H9 (cell line): Measurements from ENCODE around the gene TCTN3. TPM values are rescaled to one million over a fixed set of nuclear protein-coding genes. Genes with fewer than 3 reads are reported as not detected.

Source experiments
- DNase-seq: peaks from one replicate; pipeline ENCODE4 v3.0.0-alpha.2; 2017
- H2AFZ ChIP-seq: one replicate; pipeline ENCODE4 v1.6.1; 2013; ENCODE audit warnings: mild to moderate bottlenecking, low read length, control low read depth, moderate library complexity
- H2AK5ac ChIP-seq: 2 replicates; pipeline ENCODE4 v1.6.1; 2013; ENCODE audit warnings: low read length, control low read depth, mixed read lengths; ENCODE audit not compliant: insufficient read length
- H2BK120ac ChIP-seq: one replicate; pipeline ENCODE4 v1.6.1; 2013; ENCODE audit warnings: low read depth, mild to moderate bottlenecking, low read length, control low read depth, inconsistent platforms; ENCODE audit not compliant: poor library complexity, severe bottlenecking
- H2BK12ac ChIP-seq: 2 replicates; pipeline ENCODE4 v1.6.1; 2013; ENCODE audit warnings: low read length, control low read depth, mixed read lengths, low read depth; ENCODE audit not compliant: insufficient read length
- H2BK15ac ChIP-seq: 2 replicates; pipeline ENCODE4 v1.6.1; 2013; ENCODE audit warnings: low read depth, low read length, control low read depth
- H2BK20ac ChIP-seq: one replicate; pipeline ENCODE4 v1.6.1; 2013; ENCODE audit warnings: low read depth, mild to moderate bottlenecking, low read length, control low read depth, inconsistent platforms; ENCODE audit not compliant: poor library complexity, severe bottlenecking
- H2BK5ac ChIP-seq: 2 replicates; pipeline ENCODE4 v1.6.1; 2013; ENCODE audit warnings: low read length, control low read depth, mixed read lengths; ENCODE audit not compliant: insufficient read length
- H3K14ac ChIP-seq: 2 replicates; pipeline ENCODE4 v1.6.1; 2013; ENCODE audit warnings: low read length, control low read depth; ENCODE audit not compliant: insufficient read depth
- H3K18ac ChIP-seq: 2 replicates; pipeline ENCODE4 v1.6.1; 2013; ENCODE audit warnings: low read depth, mild to moderate bottlenecking, mixed read lengths, low read length, control low read depth; ENCODE audit not compliant: insufficient read length
- H3K23ac ChIP-seq: 2 replicates; pipeline ENCODE4 v1.6.1; 2013; ENCODE audit warnings: low read length, control low read depth, mixed read lengths, low read depth; ENCODE audit not compliant: insufficient read length
- H3K23me2 ChIP-seq: 2 replicates; pipeline ENCODE4 v1.6.1; 2013; ENCODE audit warnings: low read depth, mild to moderate bottlenecking, mixed read lengths, low read length, control low read depth; ENCODE audit not compliant: insufficient read length, poor library complexity, severe bottlenecking
- H3K27ac ChIP-seq: 2 replicates; pipeline ENCODE4 v1.5.1; 2013; ENCODE audit warnings: low read length, control low read depth, mixed read lengths, low read depth; ENCODE audit not compliant: insufficient read length
- H3K27me3 ChIP-seq: 2 replicates; pipeline ENCODE4 v1.6.1; 2013; ENCODE audit warnings: low read length, control low read depth, inconsistent platforms; ENCODE audit not compliant: insufficient read depth
- H3K4ac ChIP-seq: 2 replicates; pipeline ENCODE4 v1.6.1; 2013; ENCODE audit warnings: low read depth, mild to moderate bottlenecking, control low read depth, inconsistent platforms, low read length, moderate library complexity
- H3K4me1 ChIP-seq: 2 replicates; pipeline ENCODE4 v1.6.1; 2013; ENCODE audit warnings: low read length, control low read depth, inconsistent platforms; ENCODE audit not compliant: insufficient read depth
- H3K4me2 ChIP-seq: 2 replicates; pipeline ENCODE4 v1.6.1; 2013; ENCODE audit warnings: low read length, control low read depth, mixed read lengths; ENCODE audit not compliant: insufficient read length, insufficient read depth
- H3K56ac ChIP-seq: 2 replicates; pipeline ENCODE4 v1.6.1; 2013; ENCODE audit warnings: low read depth, mild to moderate bottlenecking, mixed read lengths, low read length, control low read depth; ENCODE audit not compliant: insufficient read length
- H3K79me1 ChIP-seq: 2 replicates; pipeline ENCODE4 v1.6.1; 2013; ENCODE audit warnings: low read depth, mild to moderate bottlenecking, moderate library complexity, low read length, control low read depth, inconsistent platforms; ENCODE audit not compliant: insufficient read depth, poor library complexity, severe bottlenecking
- H3K79me2 ChIP-seq: 2 replicates; pipeline ENCODE4 v1.6.1; 2013; ENCODE audit warnings: low read length, control low read depth, inconsistent platforms; ENCODE audit not compliant: insufficient read depth
- H3K9ac ChIP-seq: 2 replicates; pipeline ENCODE4 v1.6.1; 2013; ENCODE audit warnings: low read length, control low read depth, mixed read lengths; ENCODE audit not compliant: insufficient read length; ENCODE audit errors: extremely low read depth
- H3K9me3 ChIP-seq: one replicate; pipeline ENCODE4 v1.6.1; 2013; ENCODE audit warnings: low read depth, low read length, inconsistent platforms; ENCODE audit not compliant: control insufficient read depth
- H3T11ph ChIP-seq: one replicate; pipeline ENCODE4 v1.6.1; 2013; ENCODE audit warnings: mild to moderate bottlenecking, low read length, control low read depth, inconsistent platforms
- H4K20me1 ChIP-seq: one replicate; pipeline ENCODE4 v1.6.1; 2013; ENCODE audit not compliant: control insufficient read depth, insufficient read length, insufficient read depth
- H4K5ac ChIP-seq: 2 replicates; pipeline ENCODE4 v1.6.1; 2013; ENCODE audit warnings: low read depth, mild to moderate bottlenecking, mixed read lengths, low read length, control low read depth; ENCODE audit not compliant: insufficient read length
- H4K8ac ChIP-seq: replicated peaks from 2 replicates; pipeline ENCODE4 v1.6.1; 2013; ENCODE audit warnings: low read length, control low read depth, mixed read lengths, low read depth; ENCODE audit not compliant: insufficient read length
- H4K91ac ChIP-seq: 2 replicates; pipeline ENCODE4 v1.6.1; 2013; ENCODE audit warnings: low read depth, mild to moderate bottlenecking, moderate library complexity, mixed read lengths, low read length, control low read depth; ENCODE audit not compliant: insufficient read length
- H3K27ac Mint-ChIP-seq, 3 experiments: 2 replicates in 2 of 3; 3 replicates in 1 of 3; pipeline ENCODE4 v1.8.0; 2020 to 2021; ENCODE audit warnings: mixed read lengths in 3 of 3, mild to moderate bottlenecking in 1 of 3, moderate library complexity in 1 of 3
- H3K27me3 Mint-ChIP-seq: 2 replicates; pipeline ENCODE4 v1.8.0; 2021; ENCODE audit warnings: low read depth, mild to moderate bottlenecking, moderate library complexity, mixed read lengths
- H3K36me3 Mint-ChIP-seq, 3 experiments: 2 replicates in 2 of 3; 3 replicates in 1 of 3; pipeline ENCODE4 v1.8.0; 2020 to 2021; ENCODE audit warnings: low read depth in 3 of 3, mixed read lengths in 3 of 3; ENCODE audit not compliant: insufficient read depth in 1 of 3
- H3K4me1 Mint-ChIP-seq, 2 experiments: 2 replicates each; pipeline ENCODE4 v1.8.0; 2020; ENCODE audit warnings: mixed read lengths in 2 of 2
- H3K4me3 Mint-ChIP-seq, 2 experiments: 2 replicates in 1 of 2; 3 replicates in 1 of 2; pipeline ENCODE4 v1.8.0; 2020 to 2021; ENCODE audit warnings: mild to moderate bottlenecking in 2 of 2, mixed read lengths in 2 of 2, moderate library complexity in 1 of 2
- H3K9me3 Mint-ChIP-seq, 2 experiments: 2 replicates in 1 of 2; 3 replicates in 1 of 2; pipeline ENCODE4 v1.8.0; 2020; ENCODE audit warnings: mild to moderate bottlenecking in 2 of 2, mixed read lengths in 2 of 2, moderate library complexity in 1 of 2
- WGBS: extraction: QIAGEN DNeasy Blood & Tissue Kit; methylation state at CpG from one replicate; pipeline ENCODE4 v1.1.7; 2013; ENCODE audit warnings: missing lambda C conversion rate, low lambda C conversion rate, mixed read lengths; ENCODE audit not compliant: insufficient read length; ENCODE audit errors: extremely low coverage; 5-methylcytosine and 5-hydroxymethylcytosine counted together
- total RNA-seq: library from RNA; stranded (reverse); gene quantifications from 2 replicates; pipeline ENCODE4 v1.2.1, GENCODE V29; 2021
- TF ChIP-seq, protein P1 (sequence below): fragments of 200-600 bp; sonication (generic); conservative IDR thresholded peaks from 3 replicates; pipeline ENCODE4 v1.8.0; 2021; ENCODE audit warnings: antibody characterized with exemption, mild to moderate bottlenecking

Gene TCTN3
- total RNA-seq, 1 experiment from 2014 or later, result 37.3 TPM

GRCh38 chr10:95706990-95707389 is 13.3 kb upstream of the TCTN3 start:
- Mint-ChIP-seq H3K9me3 (peaks cover 9 to 10% of the 10 kb centered on the region in 2 experiments), H3K27ac (no peak overlapping the region), H3K4me1 (no peaks in the 10 kb centered on the region), H3K36me3 (peaks cover 0 to 9% (median 0%) of the 10 kb centered on the region in 3 experiments; a peak in 2 of 7 replicates), H3K4me3 (no peak overlapping the region), H3K27me3 (no peaks in the 10 kb centered on the region)
- H3K4ac ChIP-seq, result no peak overlapping the region
- H2BK120ac ChIP-seq, result no peak overlapping the region
- no peak overlapping the region for H3K14ac ChIP-seq
- H3K18ac ChIP-seq, result no peak overlapping the region
- H3K79me2 ChIP-seq, result no peaks in the 10 kb centered on the region
- TF ChIP-seq, protein P1, sequence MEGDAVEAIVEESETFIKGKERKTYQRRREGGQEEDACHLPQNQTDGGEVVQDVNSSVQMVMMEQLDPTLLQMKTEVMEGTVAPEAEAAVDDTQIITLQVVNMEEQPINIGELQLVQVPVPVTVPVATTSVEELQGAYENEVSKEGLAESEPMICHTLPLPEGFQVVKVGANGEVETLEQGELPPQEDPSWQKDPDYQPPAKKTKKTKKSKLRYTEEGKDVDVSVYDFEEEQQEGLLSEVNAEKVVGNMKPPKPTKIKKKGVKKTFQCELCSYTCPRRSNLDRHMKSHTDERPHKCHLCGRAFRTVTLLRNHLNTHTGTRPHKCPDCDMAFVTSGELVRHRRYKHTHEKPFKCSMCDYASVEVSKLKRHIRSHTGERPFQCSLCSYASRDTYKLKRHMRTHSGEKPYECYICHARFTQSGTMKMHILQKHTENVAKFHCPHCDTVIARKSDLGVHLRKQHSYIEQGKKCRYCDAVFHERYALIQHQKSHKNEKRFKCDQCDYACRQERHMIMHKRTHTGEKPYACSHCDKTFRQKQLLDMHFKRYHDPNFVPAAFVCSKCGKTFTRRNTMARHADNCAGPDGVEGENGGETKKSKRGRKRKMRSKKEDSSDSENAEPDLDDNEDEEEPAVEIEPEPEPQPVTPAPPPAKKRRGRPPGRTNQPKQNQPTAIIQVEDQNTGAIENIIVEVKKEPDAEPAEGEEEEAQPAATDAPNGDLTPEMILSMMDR, result no peak
- H4K20me1 ChIP-seq, result no peaks in the 10 kb centered on the region
- H3K4me1 ChIP-seq, result no peaks in the 10 kb centered on the region
- H3K27ac ChIP-seq, result no peak overlapping the region
- H4K5ac ChIP-seq, result no peak overlapping the region
- H3K23ac ChIP-seq, result no peak overlapping the region
- no peaks in the 10 kb centered on the region for H3K9me3 ChIP-seq
- no peak overlapping the region for H3T11ph ChIP-seq
- H3K9ac ChIP-seq, result no peak overlapping the region
- no peak overlapping the region for H2AK5ac ChIP-seq
- H2BK5ac ChIP-seq, result no peak overlapping the region
- no peak overlapping the region for H2BK12ac ChIP-seq
- no peak overlapping the region for H2BK20ac ChIP-seq
- H3K23me2 ChIP-seq, result no peaks in the 10 kb centered on the region
- no CpG with 5 or more reads among the region's 7 CpGs for WGBS
- no peak overlapping the region for H2AFZ ChIP-seq
- H2BK15ac ChIP-seq, result no peak overlapping the region
- no peak overlapping the region for H4K91ac ChIP-seq
- no peak overlapping the region for H3K56ac ChIP-seq
- H3K4me2 ChIP-seq, result no peak overlapping the region
- H4K8ac ChIP-seq, result no peak overlapping the region
- H3K79me1 ChIP-seq, result no peaks in the 10 kb centered on the region
- no peaks in the 10 kb centered on the region for H3K27me3 ChIP-seq
- no peak for DNase-seq
